GM18519 (cell line): ENCODE measurements around the gene SMIM3.
"Not testable (repeated sequence)": the region's sequence is repeated elsewhere in the genome, so short reads cannot be mapped to it uniquely, and the experiment has no call there.

ENCODE experiments used
- ATAC-seq: cut with Tn5 transposase; IDR thresholded peaks from one replicate; pipeline ENCODE4 v1.9.1; 2021; ENCODE audit warnings: mild to moderate bottlenecking, moderate library complexity; ENCODE audit not compliant: unreplicated experiment, low FRiP score

Gene SMIM3

DNA sequence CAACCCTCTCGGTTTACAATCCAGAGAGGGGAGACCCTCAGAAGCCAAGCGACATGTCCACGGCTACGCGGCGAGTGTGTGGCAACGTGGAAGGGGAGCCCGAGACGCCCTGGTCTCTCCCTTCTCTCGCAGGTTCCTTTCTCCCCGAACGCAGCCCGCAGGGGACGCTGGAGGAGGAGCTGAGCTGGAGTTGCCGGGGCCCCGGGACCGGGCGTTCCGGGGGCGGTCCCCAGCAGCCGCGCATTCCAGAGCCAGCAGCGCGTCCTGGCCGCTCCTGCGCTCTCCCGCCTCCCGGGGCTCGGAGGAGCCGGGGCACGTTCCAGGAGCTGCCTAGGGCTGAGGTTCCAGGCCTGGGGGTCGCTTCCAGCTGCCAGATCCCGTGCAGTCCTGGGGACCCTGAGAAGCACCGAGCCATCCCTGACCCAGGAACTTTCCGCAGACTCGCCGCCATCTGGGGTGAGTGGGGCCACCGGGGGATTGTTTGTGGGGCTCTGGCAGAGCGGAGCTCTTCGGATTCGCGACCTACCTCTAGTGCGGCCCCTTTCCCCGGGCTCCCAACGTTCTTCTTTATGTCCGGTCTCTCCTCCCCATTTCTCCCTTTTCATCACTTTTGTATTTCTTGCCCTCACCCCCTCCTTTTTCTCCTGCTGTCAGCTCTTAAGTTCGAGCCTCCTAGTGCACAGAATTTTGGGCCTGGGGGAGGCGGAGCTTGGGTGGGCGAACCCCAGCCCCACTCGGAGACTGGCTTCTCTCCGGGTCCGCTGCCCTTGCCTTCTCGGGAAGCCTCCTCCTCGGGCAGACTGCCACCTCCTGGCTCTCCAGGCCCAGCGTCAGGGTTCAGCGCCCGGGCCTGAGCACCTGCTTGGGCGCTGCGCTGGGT lies at the start of gene SMIM3:
Gene SMIM3, plus strand, starts transcription at position 241 of the 880 bp plus-strand sequence. CDS start 16,684 bp downstream, outside the sequence.
- no peak for ATAC-seq

DNA sequence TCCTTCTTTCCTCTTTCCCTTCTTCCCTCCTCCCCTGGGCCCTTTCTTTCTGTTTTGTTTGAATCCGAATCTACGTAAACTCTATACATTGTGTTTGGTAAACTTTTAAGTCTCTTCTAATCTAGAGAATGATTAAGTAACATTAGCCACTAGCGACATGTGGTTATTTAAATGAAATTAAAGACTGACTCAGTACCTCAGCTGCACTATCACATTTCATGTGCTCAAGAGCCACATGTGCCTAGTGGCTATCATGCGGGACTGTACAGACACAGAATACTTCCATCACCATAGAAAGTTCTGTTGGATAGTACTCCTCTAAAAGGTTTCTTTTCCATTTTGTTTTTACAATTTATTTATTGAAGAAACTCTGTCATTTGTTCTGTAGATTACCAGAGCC lies 48.7 kb upstream of the SMIM3 start:
- no peak for ATAC-seq

DNA sequence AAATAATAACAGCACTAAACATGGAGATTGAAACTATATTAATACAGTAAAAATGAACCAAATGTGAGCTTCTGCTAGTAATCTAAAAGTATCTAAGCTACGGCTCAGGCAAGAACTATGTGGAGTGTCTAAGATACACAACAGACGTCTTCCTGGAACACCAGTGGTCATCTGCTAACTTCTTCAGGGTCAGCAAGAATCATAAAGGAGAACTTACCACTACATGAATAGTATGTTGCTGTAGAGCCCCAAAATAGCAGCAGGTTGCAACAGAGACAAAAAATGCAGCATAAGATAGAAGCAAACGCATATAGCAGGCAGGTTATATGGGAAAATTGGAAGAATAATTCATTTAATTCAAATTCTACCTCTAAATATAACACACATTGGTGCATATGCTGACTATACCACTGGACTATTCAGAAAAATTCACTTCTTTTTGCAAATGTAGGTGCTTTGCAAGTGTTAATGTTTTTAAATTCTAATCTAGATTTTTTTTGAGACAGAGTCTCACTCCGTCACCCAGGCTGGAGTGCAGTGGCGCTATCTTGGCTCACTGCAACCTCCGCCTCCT lies 46.8 kb upstream of the SMIM3 start:
- ATAC-seq = no peak

- no peak for ATAC-seq
These were observed 43.8 kb upstream of the SMIM3 start for GRCh38 chr5:150734579-150735384.

DNA sequence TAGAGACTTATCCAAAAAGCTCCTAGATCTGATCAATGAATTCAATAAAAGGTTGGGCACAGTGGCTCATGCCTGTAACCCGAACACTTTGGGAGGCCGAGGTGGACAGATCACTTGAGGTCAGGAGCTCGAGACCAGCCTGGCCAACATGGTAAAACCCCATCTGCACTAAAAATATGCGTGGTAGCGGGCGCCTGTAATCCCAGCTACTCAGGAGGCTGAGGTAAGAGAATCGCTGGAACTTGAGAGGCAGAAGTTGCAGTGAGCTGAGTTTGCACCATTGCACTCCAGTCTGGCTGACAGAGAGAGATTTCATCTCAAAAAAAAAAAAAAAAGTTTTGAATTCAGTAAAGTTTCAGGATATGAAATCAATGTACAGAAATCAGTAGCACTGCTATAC lies 39.7 kb upstream of the SMIM3 start:
- no peak for ATAC-seq

GRCh38 chr5:150740992-150741391 lies 37.6 kb upstream of the SMIM3 start:
- no peak for ATAC-seq

DNA sequence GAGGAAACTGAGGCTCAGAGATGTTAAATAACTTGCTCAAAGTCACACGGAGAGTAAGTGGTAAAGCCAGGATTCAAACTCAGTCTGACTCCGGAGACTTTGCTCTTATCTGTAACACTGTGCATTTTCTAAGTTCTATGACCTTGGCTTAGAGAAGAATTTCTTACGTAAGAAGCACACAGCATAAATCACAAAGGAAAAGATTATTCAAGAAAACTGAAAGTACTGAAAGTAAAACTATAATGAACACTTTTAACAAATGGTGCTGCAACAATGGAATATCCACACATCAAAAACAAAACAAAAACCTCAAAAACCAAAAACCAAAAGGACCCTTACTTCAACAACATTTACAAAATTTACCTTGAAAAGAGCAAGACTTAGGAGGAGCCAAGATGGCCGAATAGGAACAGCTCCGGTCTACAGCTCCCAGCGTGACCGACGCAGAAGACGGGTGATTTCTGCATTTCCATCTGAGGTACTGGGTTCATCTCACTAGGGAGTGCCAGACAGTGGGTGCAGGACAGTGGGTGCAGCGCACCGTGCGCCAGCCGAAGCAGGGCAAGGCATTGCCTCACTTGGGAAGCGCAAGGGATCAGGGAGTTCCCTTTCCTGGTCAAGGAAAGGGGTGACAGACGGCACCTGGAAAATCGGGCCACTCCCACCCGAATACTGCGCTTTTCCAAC lies 36.0 kb upstream of the SMIM3 start:
- ATAC-seq = not testable (repeated sequence)

- not testable (repeated sequence) for ATAC-seq
These were observed 35.4 kb upstream of the SMIM3 start for GRCh38 chr5:150743142-150743488.

DNA sequence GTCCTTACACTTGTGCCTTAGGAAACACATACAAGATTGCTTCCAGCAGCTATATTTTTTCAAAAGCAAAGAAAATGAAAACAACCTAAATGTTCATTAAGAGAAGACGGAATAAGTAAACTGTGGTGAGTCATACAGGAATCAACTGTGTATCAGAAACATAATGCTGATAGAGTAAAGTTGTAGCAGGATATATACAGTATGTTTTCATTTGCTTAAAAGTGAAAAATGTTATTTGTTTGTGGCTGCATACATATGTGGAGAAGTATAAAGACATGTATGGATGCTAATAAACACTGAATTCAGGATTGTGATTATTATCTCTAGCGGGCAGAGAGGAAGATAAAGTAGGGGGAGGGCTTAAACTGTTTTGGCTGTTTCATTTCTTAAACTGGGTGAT lies 28.1 kb upstream of the SMIM3 start:
- no peak for ATAC-seq

GRCh38 chr5:150751096-150751891 lies 27.3 kb upstream of the SMIM3 start:
- ATAC-seq = no peak

DNA sequence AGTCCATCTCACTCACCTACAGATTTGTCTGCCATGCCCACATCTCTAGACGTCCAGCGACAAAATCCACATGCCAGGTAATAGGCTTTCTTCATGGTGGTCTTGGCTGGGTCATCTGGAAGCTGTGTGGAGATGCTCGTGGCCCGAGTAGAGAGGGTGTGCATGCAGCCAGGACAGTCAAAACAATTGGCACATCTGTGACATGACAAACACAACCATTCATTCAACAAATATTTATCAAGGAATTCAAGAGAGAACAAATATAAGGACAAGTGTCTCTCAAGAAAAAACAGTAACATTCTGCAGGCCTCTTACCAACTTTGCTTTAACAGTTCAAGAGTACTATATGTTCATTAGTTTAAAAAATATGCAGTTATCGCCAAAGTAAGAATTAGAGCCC lies 25.1 kb upstream of the SMIM3 start:
- no peak for ATAC-seq

DNA sequence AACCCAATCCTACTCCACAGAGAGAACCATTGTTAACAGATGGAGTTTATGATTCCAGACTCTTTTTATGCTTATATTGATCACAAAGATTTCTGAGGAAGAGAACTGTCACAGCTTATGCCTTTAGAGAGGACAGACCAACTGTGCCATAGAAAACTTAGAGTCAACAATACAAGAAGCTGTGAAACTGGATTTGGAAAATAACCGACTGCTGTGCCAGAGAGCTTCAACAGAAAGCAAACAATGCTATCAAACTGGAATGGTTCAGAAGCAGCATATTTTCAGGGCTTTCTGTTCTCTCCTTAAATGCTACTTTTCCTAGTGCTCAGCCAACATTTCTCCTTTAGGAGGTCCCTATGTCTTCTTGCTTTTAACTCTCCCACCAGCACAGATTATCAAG lies 24.7 kb upstream of the SMIM3 start:
- no peak for ATAC-seq

DNA sequence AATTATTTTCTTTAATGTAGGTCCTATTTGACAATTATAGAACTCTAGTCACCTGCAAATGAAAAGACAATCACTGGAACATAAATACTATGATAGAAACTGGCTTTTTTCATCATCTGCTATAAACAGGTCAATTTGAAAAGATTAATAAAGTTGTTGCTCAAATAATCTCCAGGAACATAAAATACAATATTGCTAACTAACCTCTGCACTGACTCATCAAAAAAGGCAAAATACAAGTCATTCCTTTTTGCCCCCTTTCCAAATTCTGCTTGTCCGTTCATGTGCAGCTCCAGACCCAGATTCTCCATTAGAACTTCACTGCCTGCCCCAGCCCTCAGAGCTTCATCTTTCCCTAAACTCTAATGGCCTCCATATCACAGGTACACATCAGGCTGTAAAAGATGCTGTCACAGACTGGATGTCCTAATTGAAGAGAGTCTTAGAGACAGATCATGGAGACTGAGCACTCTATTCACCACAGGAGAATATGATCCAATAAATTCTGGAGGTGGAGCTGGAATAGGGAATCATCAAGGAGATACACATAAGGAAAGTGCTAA lies 21.4 kb upstream of the SMIM3 start:
- ATAC-seq = no peak

GRCh38 chr5:150758203-150758530 lies 20.4 kb upstream of the SMIM3 start:
- ATAC-seq = peak; percentile 1

GRCh38 chr5:150758531-150759333 lies 19.8 kb upstream of the SMIM3 start, which contains the start of gene DCTN4:
TSS of gene DCTN4 (minus strand) at chr5:150759017. CDS start at chr5:150758993, 24 bp downstream.
- ATAC-seq = peak; percentile 88

DNA sequence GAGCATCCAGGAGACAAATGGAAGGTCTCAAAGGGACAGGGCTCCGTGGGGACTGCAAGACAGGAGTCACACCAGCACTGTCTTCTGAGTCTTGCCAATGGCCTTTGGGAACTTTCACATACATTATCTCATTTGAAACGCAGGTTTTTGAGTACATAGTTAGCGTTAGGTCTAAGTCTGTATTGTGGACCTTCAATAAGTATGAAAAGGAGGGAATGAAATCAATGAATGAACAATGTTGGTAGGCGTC lies 19.3 kb upstream of the SMIM3 start:
- ATAC-seq = no peak

GRCh38 chr5:150762211-150762610 lies 16.3 kb upstream of the SMIM3 start:
- ATAC-seq = no peak

- no peak for ATAC-seq
These were observed 15.4 kb upstream of the SMIM3 start for GRCh38 chr5:150763023-150763769.
